Endothelial cell (in vitro differentiated cells): ENCODE results near the gene DCAF6. TPM values are rescaled to one million over a fixed set of nuclear protein-coding genes. Genes with fewer than 3 reads are reported as not detected.

ENCODE experiments used
- DNase-seq: peaks from one replicate; pipeline ENCODE4 v3.0.0; 2021; ENCODE audit warnings: low spot score
- H3K27ac Mint-ChIP-seq: one replicate; pipeline ENCODE4 v1.8.0; 2021; ENCODE audit warnings: mixed read lengths, inconsistent platforms; ENCODE audit not compliant: unreplicated experiment
- H3K27me3 Mint-ChIP-seq: one replicate; pipeline ENCODE4 v1.8.0; 2021; ENCODE audit warnings: mild to moderate bottlenecking, moderate library complexity, mixed read lengths, inconsistent platforms; ENCODE audit not compliant: unreplicated experiment
- H3K36me3 Mint-ChIP-seq: one replicate; pipeline ENCODE4 v1.8.0; 2021; ENCODE audit warnings: mild to moderate bottlenecking, low read depth, mixed read lengths, inconsistent platforms; ENCODE audit not compliant: unreplicated experiment
- H3K4me1 Mint-ChIP-seq: one replicate; pipeline ENCODE4 v1.8.0; 2021; ENCODE audit warnings: mild to moderate bottlenecking, mixed read lengths, inconsistent platforms; ENCODE audit not compliant: unreplicated experiment
- H3K4me3 Mint-ChIP-seq: one replicate; pipeline ENCODE4 v1.8.0; 2021; ENCODE audit warnings: mild to moderate bottlenecking, mixed read lengths, inconsistent platforms; ENCODE audit not compliant: unreplicated experiment
- H3K9me3 Mint-ChIP-seq: one replicate; pipeline ENCODE4 v1.8.0; 2021; ENCODE audit warnings: mixed read lengths, inconsistent platforms; ENCODE audit not compliant: unreplicated experiment
- total RNA-seq: library from RNA; stranded (reverse); fragmentation: NEBNext Ultra II Directional; extraction: Animal tissue kit (Norgen Biotek cat#: 25700); gene quantifications from one replicate; pipeline ENCODE4 v1.2.1, GENCODE V29; 2021; ENCODE audit not compliant: unreplicated experiment
- TF ChIP-seq, protein P1 (sequence below): fragments of 200-600 bp; sonication (generic); IDR thresholded peaks from one replicate; pipeline ENCODE4 v1.5.0; 2021; ENCODE audit warnings: antibody characterized with exemption; ENCODE audit not compliant: unreplicated experiment

The DCAF6 gene
- total RNA-seq, 1 donor from 2014 or later = 21.0 TPM

DNA sequence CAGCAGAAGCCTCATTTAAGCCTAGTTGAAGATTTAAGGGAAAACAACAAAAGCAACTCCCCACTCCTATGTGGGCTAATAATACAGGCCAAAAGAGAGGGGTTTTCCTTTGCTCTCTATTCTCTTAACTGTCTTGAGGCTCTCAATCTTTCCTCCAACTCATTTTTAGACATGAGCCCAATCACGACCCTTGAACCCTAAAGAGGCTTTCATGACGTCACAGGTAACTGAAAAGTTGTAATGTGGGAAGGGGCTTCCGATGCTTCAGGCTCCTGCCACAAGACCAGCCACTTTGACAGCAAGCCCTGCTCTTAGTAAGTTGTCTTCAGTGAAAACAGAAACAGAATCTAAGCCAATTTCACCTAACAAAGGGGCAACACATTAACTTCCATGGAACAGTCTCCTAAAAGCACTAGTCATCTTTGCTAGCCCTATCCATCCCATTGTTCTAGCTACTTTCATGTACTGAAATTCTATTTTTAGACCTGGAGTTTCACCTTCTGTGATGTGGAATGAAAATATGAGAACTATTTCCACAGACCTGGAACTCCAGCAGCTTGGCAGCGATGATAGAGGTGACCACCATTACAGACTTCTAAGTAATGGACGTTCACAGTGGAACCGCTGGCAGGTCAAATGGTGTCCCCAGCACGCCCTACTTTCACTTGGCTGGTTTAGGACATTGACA, 164.0 kb downstream of the DCAF6 start:
- Mint-ChIP-seq H3K4me1 (no peaks in the 10 kb centered on the region), H3K9me3 (no peaks in the 10 kb centered on the region), H3K36me3 (peaks cover 39% of the 10 kb centered on the region), H3K27ac (no peak overlapping the region), H3K4me3 (no peak overlapping the region), H3K27me3 (peaks cover 1% of the 10 kb centered on the region)
- no peak for DNase-seq
- TF ChIP-seq, protein P1, sequence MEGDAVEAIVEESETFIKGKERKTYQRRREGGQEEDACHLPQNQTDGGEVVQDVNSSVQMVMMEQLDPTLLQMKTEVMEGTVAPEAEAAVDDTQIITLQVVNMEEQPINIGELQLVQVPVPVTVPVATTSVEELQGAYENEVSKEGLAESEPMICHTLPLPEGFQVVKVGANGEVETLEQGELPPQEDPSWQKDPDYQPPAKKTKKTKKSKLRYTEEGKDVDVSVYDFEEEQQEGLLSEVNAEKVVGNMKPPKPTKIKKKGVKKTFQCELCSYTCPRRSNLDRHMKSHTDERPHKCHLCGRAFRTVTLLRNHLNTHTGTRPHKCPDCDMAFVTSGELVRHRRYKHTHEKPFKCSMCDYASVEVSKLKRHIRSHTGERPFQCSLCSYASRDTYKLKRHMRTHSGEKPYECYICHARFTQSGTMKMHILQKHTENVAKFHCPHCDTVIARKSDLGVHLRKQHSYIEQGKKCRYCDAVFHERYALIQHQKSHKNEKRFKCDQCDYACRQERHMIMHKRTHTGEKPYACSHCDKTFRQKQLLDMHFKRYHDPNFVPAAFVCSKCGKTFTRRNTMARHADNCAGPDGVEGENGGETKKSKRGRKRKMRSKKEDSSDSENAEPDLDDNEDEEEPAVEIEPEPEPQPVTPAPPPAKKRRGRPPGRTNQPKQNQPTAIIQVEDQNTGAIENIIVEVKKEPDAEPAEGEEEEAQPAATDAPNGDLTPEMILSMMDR = no peak

DNA sequence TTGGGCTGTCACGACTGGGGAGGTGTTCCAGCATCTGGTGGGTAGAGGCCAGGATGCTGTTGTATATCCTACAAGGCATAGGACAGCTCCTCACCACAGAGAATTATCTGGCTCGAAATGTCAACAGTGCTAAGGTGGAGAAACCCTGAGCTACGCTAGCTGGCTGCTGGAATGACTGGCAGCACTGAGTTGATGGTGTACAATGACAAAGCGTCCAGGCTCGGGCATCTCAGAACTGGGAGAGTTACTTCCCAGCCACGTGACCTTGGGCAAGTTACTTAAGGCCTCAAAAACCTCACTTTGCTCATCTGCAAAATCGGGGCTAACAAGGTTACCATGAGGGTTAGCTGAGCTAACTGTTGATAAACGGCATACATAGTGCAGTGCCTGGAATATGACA, 164.9 kb downstream of the DCAF6 start:
- H3K36me3 Mint-ChIP-seq = peaks cover 42% of the 10 kb centered on the region
- H3K27me3 Mint-ChIP-seq = peaks cover 2% of the 10 kb centered on the region
- TF ChIP-seq, protein P1 = no peak
- no peak overlapping the region for H3K4me3 Mint-ChIP-seq
- no peak overlapping the region for H3K27ac Mint-ChIP-seq
- no peaks in the 10 kb centered on the region for H3K4me1 Mint-ChIP-seq
- H3K9me3 Mint-ChIP-seq = no peaks in the 10 kb centered on the region
- no peak for DNase-seq

DNA sequence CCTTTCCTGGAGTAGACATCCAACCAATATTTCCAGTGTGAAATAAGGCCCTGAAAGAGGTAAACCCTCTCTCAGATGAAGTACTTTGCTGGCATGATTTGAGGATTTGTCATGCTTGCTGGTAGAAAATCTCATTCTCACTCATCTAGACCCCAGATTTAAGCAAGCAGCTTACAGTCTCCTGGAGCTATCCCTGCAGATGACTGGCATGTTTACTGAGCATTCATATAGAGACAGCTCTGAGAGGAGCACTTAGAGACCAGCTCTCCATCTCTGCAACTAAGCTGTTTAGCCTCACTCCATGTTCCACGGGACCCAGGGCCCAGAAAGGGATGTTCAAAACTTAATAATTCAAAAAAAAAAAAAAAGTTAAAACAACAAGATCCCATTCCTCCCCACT, 166.0 kb downstream of the DCAF6 start:
- Mint-ChIP-seq H3K27ac (no peak overlapping the region), H3K4me3 (no peak overlapping the region), H3K4me1 (no peaks in the 10 kb centered on the region), H3K36me3 (peaks cover 31% of the 10 kb centered on the region), H3K9me3 (no peaks in the 10 kb centered on the region), H3K27me3 (peaks cover 2% of the 10 kb centered on the region)
- TF ChIP-seq, protein P1 = no peak
- no peak for DNase-seq

DNA sequence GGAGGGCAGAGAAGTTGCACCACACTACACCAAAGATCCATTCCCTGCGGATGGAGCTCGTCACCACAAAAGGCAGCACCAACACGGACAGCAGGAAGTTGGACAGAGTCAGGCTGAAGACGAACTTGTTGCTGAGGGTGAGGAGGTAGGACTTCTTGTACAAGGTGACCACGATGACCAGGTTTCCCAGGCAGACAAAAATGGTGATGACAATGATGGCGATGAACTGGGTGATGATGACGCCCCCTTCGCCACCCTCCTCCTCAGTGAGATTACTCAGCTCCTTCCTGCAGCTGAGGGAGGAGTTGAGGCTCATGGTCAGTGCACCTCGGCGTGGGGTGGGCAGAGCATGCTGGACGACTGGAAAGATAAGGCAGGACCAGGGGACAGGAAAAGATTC, 168.1 kb downstream of the DCAF6 start:
- TF ChIP-seq, protein P1 = no peak
- H3K27ac Mint-ChIP-seq = no peak overlapping the region

DNA sequence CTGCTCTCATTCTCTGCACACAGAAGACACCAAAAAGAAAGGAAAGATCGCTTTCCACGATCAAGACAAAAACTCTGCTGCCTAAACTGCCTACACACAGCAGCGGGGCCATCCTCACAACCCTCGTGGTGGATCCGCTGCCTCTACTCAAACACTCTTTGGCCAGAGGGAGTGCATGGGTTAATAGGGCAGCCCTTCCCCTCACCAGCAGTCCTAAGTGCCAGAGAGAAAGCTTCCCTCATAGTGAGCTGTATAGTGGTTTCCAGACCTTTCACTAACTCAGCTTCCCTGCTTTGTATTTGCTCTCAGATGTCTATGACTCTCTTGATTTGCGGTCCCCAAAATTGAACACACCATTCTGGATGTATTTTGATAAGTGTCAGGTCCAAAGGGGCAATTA, 169.4 kb downstream of the DCAF6 start:
- peaks cover 2% of the 10 kb centered on the region for H3K27me3 Mint-ChIP-seq
- H3K4me1 Mint-ChIP-seq = no peaks in the 10 kb centered on the region
- TF ChIP-seq, protein P1 = no peak
- H3K4me3 Mint-ChIP-seq = no peak overlapping the region
- H3K27ac Mint-ChIP-seq = no peak overlapping the region
- no peaks in the 10 kb centered on the region for H3K9me3 Mint-ChIP-seq
- DNase-seq = no peak
- peaks cover 12% of the 10 kb centered on the region for H3K36me3 Mint-ChIP-seq

More for the DNA sequence above, 168.1 kb downstream of the DCAF6 start:
- H3K36me3 Mint-ChIP-seq = peaks cover 13% of the 10 kb centered on the region
- H3K27me3 Mint-ChIP-seq = peaks cover 2% of the 10 kb centered on the region
- DNase-seq = no peak
- H3K9me3 Mint-ChIP-seq = no peaks in the 10 kb centered on the region
- H3K4me1 Mint-ChIP-seq = no peaks in the 10 kb centered on the region
- H3K4me3 Mint-ChIP-seq = no peak overlapping the region
